IgD-negative memory B cell (primary cell): ENCODE measurements around the gene SERPINF2. TPM values are rescaled to one million over a fixed set of nuclear protein-coding genes. Genes with fewer than 3 reads are reported as not detected.

ENCODE experiments used
- H3K27ac Mint-ChIP-seq, 3 donors: one replicate each; pipeline ENCODE4 v1.8.0; 2020 to 2022; ENCODE audit warnings: mild to moderate bottlenecking in 3 of 3, mixed read lengths in 3 of 3, moderate library complexity in 1 of 3
- H3K27me3 Mint-ChIP-seq: one replicate; pipeline ENCODE4 v1.8.0; 2021; ENCODE audit warnings: mixed read lengths
- H3K36me3 Mint-ChIP-seq: one replicate; pipeline ENCODE4 v1.8.0; 2020; ENCODE audit warnings: mild to moderate bottlenecking, mixed read lengths
- H3K4me1 Mint-ChIP-seq, 3 donors: one replicate each; pipeline ENCODE4 v1.8.0; 2020 to 2022; ENCODE audit warnings: mixed read lengths in 3 of 3, mild to moderate bottlenecking in 1 of 3
- H3K4me3 Mint-ChIP-seq, 4 donors: one replicate each; pipeline ENCODE4 v1.8.0; 2020 to 2022; ENCODE audit warnings: mild to moderate bottlenecking in 4 of 4, mixed read lengths in 4 of 4, moderate library complexity in 3 of 4
- H3K9me3 Mint-ChIP-seq, 3 donors: one replicate each; pipeline ENCODE4 v1.8.0; 2020 to 2021; ENCODE audit warnings: mixed read lengths in 3 of 3, mild to moderate bottlenecking in 1 of 3
- polyA plus RNA-seq: library from polyadenylated mRNA; unstranded; fragments of 300-500 nt; fragmentation: Illumina TruSeq; gene quantifications from one replicate; pipeline ENCODE4 v1.2.3, GENCODE V29; 2021

SERPINF2 gene
- polyA plus RNA-seq, 1 donor from 2014 or later = 1.2 TPM

DNA sequence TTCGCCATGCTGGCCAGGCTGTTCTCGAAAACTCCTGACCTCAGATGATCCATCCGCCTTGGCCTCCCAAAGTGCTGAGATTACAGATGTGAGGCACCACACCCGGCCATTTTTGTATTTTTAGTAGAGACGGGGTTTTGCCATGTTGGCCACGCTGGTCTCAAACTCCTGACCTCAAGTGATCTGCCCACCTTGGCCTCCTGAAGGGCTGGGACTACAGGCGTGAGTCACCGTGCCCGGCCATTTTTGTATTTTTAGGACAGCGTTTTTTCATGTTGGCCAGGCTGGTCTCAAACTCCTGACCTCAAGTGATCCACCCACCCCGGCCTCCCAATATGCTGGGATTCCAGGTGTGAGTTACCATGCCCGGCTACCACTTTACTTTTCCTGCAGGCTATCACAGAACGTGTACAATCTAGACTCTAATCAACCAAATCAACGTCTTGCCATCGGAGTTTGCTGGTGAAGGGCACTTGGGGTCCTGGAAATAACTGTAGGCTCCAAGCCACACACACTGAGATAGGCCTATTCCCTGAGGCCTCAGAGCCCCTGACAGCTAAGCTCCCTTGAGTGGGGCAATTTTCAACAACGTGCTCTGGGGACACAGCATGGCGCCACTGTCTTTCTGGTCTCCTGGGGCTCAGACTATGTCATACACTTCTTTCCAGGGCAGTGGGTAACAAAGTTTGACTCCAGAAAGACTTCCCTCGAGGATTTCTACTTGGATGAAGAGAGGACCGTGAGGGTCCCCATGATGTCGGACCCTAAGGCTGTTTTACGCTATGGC lies 31.9 kb downstream of the SERPINF2 start:
- Mint-ChIP-seq H3K36me3 (peaks cover 6% of the 10 kb centered on the region), H3K4me1 (peaks cover 7 to 18% (median 13%) of the 10 kb centered on the region in 3 donors), H3K9me3 (no peaks in the 10 kb centered on the region), H3K27me3 (no peaks in the 10 kb centered on the region), H3K27ac (peak overlapping the region in 1 of 3 donors; percentile 19), H3K4me3 (no peak overlapping the region)

- Mint-ChIP-seq H3K9me3 (no peaks in the 10 kb centered on the region), H3K27ac (no peak overlapping the region), H3K4me3 (no peak overlapping the region), H3K4me1 (peaks cover 0 to 7% (median 6%) of the 10 kb centered on the region in 3 donors), H3K36me3 (peaks cover 6% of the 10 kb centered on the region), H3K27me3 (no peaks in the 10 kb centered on the region)
These were observed 33.7 kb downstream of the SERPINF2 start for GRCh38 chr17:1776328-1776727.

DNA sequence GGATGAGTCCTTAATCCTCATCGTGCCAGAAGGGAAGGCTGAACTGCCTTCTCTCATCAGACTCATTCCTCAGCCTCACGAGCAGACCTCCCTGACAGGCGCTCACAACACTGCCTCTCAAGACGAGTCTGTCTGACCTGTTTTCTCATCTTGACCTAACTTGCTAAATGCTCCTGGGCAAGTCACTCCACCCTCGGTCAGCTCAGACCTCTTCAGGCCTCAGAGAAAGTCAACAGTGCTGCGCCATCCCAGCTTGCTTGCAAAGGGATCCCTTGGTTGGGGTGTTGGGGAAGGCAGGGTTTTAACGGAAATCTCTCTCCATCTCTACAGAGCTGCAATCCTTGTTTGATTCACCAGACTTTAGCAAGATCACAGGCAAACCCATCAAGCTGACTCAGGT lies 34.2 kb downstream of the SERPINF2 start:
- peak overlapping the region in 1 of 3 donors; percentile 47 for H3K27ac Mint-ChIP-seq
- peaks cover 5% of the 10 kb centered on the region for H3K36me3 Mint-ChIP-seq
- no peak overlapping the region for H3K4me3 Mint-ChIP-seq
- peaks cover 0 to 3% (median 1%) of the 10 kb centered on the region in 3 donors for H3K4me1 Mint-ChIP-seq
- H3K9me3 Mint-ChIP-seq = no peaks in the 10 kb centered on the region
- H3K27me3 Mint-ChIP-seq = no peaks in the 10 kb centered on the region

DNA sequence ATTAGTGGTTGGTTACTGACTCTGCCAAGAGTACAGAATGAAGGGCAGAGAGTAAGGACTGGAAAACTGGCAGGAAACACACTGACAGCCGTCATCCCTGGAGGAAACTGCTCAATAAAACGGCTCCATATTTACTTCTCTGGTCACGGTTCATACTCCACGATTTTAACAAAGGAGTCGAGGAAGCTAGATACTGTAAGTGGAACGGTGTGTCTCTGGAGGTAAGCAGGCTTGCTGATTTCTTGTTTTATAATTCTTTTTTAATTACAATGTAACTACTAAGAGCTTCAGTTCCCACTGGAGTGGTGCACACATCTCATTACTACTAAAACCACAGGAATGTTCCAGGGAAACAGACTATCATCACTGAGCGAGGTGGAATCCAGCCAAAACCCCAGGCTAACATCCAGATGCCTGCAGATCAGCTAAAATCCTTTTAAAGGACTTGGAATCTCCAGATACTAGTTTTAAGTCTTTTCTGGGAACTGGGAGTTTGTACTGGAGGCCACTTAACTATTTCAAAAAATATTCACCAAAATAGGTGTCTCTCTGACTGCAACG lies 37.0 kb downstream of the SERPINF2 start:
- peaks cover 12% of the 10 kb centered on the region for H3K36me3 Mint-ChIP-seq
- H3K4me3 Mint-ChIP-seq = no peak overlapping the region
- no peaks in the 10 kb centered on the region for H3K9me3 Mint-ChIP-seq

DNA sequence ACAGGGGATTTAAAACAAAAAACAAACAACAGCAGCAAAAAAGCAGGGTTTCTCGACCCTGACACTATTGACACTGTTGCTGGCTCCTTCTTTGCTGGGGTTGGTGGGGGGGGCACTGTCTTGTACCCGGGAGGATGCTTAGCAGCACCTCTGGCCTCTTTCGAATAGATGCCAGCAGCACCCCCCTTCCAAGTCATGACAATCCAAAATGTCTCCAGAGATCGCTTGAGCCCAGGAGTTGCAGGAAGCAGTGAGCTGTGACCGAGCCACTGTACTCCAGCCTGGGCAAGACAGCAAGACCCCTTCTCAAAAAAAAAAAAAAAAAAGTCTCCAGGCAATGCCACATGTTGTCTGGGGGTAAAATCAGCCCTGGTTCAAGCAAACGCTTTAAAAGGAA lies 39.5 kb downstream of the SERPINF2 start:
- Mint-ChIP-seq H3K27me3 (no peaks in the 10 kb centered on the region), H3K36me3 (peaks cover 9% of the 10 kb centered on the region), H3K4me3 (peak overlapping the region in 2 of 4 donors; percentile 66 to 85), H3K27ac (peak overlapping the region; percentile 51 to 98 (median 94)), H3K4me1 (peaks cover 14 to 22% (median 16%) of the 10 kb centered on the region in 3 donors), H3K9me3 (no peaks in the 10 kb centered on the region)

More for the DNA sequence above, 37.0 kb downstream of the SERPINF2 start:
- H3K4me1 Mint-ChIP-seq = peaks cover 15 to 22% (median 16%) of the 10 kb centered on the region in 3 donors
- H3K27me3 Mint-ChIP-seq = no peaks in the 10 kb centered on the region
- peak overlapping the region in 1 of 3 donors; percentile 76 for H3K27ac Mint-ChIP-seq

GRCh38 chr17:1783271-1783670 lies 40.6 kb downstream of the SERPINF2 start:
- Mint-ChIP-seq H3K9me3 (no peaks in the 10 kb centered on the region), H3K27me3 (no peaks in the 10 kb centered on the region), H3K36me3 (peaks cover 10% of the 10 kb centered on the region), H3K27ac (peak overlapping the region; percentile 51 to 98 (median 94)), H3K4me1 (peaks cover 14 to 22% (median 16%) of the 10 kb centered on the region in 3 donors), H3K4me3 (peak overlapping the region; percentile 10 to 90 (median 75))

DNA sequence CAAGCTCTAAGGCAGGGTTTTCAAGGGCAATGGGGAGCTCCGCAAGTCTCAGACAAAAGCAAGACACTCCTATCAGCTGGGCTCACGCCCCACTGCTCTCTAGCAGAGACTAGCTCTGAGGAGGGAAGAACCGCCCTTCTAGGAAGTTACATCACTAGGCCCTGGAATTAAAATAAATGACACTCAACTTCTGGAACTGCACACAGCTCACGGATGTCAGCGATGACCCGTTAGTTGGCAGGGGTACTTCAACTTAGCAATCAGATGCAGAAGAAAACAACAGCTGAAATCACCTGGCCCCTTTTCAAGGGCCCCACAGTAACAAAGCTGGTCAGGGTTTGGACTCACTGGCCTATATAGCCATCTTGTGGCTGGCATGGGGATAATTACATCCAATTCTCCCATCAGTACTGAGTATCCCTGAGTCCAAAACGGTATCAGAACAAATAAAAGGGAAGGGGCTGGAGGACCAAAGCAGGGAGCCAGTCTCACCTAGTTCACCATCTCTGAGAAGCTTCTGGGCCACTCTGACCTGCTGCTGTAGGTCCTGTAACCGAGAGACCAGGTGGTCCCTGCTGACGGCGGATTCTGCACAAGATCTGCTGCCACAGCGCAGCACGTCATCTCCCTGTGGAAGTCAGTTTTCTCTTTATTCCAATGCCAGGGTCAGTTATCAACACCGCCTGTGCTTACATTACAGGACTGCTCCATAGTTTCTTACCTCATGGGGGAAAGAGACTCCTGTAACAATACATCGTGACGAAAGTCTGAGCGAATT lies 41.4 kb downstream of the SERPINF2 start:
- H3K27ac Mint-ChIP-seq = peak overlapping the region; percentile 51 to 98 (median 94)
- peak overlapping the region; percentile 10 to 90 (median 60) for H3K4me3 Mint-ChIP-seq
- peaks cover 14 to 22% (median 16%) of the 10 kb centered on the region in 3 donors for H3K4me1 Mint-ChIP-seq
- H3K27me3 Mint-ChIP-seq = no peaks in the 10 kb centered on the region
- no peaks in the 10 kb centered on the region for H3K9me3 Mint-ChIP-seq
- peaks cover 10% of the 10 kb centered on the region for H3K36me3 Mint-ChIP-seq

GRCh38 chr17:1785930-1786329 lies 43.3 kb downstream of the SERPINF2 start:
- Mint-ChIP-seq H3K4me1 (peaks cover 14 to 22% (median 16%) of the 10 kb centered on the region in 3 donors), H3K9me3 (no peaks in the 10 kb centered on the region), H3K4me3 (no peak overlapping the region), H3K27me3 (no peaks in the 10 kb centered on the region), H3K27ac (no peak overlapping the region), H3K36me3 (peaks cover 10% of the 10 kb centered on the region)

DNA sequence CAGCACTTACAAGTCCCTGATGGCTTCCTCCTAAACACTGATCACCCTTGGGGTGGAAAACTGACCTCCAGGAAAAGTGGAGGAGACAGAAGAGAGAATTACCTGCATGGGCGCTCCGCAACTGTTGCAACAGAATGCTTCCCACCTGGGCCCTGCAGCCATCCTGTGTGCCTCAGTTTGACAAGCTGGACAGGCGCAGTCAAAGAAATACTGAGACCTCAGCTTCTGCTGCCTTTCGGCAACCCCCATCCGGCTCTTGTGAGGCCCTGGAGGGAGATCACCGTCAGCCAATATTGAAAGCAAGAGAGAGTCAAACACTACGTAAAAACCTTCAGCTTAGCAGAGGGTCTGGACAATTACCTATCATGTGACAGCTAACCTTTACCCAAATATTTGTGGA lies 44.0 kb downstream of the SERPINF2 start:
- Mint-ChIP-seq H3K27ac (no peak overlapping the region), H3K9me3 (no peaks in the 10 kb centered on the region), H3K4me3 (no peak overlapping the region), H3K27me3 (no peaks in the 10 kb centered on the region), H3K36me3 (peaks cover 10% of the 10 kb centered on the region), H3K4me1 (peaks cover 15 to 24% (median 20%) of the 10 kb centered on the region in 3 donors)

GRCh38 chr17:1787301-1787902 lies 44.7 kb downstream of the SERPINF2 start:
- no peaks in the 10 kb centered on the region for H3K27me3 Mint-ChIP-seq
- peaks cover 15 to 21% (median 19%) of the 10 kb centered on the region in 3 donors for H3K4me1 Mint-ChIP-seq
- H3K36me3 Mint-ChIP-seq = peaks cover 10% of the 10 kb centered on the region
- H3K9me3 Mint-ChIP-seq = no peaks in the 10 kb centered on the region
- no peak overlapping the region for H3K27ac Mint-ChIP-seq
- H3K4me3 Mint-ChIP-seq = no peak overlapping the region

- Mint-ChIP-seq H3K27me3 (no peaks in the 10 kb centered on the region), H3K4me3 (no peak overlapping the region), H3K9me3 (no peaks in the 10 kb centered on the region), H3K27ac (no peak overlapping the region), H3K36me3 (peaks cover 3% of the 10 kb centered on the region), H3K4me1 (peaks cover 1 to 4% (median 3%) of the 10 kb centered on the region in 3 donors)
These were observed 47.3 kb downstream of the SERPINF2 start for GRCh38 chr17:1789936-1790335.

DNA sequence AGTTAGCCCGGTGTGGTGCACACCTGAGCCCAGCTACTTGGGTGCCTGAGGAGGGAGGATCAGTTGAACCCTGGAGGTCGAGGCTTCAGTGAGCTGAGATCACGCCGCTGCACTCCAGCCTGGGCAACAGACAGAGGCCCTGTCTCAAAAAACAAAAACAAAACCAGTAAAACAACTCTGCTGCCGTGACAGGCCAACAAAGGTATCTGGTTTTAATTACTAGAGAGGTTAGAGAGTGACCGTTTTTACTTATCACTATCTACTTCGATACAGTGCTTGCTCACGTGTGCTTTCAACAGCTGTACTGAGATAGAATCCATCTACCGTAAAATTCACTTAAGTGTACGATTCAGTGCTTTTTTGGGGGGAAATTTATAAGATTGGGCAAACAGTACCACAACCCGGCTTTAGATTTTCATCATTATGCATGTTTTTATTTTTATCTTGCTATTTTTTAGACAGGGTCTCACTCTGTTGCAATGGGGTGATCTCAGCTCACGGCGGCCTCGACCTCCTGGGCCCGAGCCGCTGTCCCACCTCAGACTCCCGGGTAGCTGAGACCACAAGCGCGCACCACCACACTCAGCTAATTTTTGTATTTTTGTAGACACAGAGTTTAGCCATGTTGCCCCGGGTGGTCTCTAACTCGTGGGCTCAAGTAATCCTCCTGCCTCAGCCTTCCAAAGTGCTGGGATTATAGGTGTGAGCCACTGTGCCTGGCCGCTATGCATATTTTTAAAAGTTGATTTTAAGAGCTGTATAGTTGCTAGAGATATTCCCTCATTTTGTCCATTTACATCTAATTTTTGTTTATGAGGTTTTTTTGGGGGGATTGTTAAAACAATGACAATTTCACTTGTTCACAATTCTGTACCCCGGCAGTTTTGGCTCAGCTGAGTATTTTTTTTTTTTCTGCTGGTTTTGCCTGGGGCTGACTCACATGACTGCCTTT lies 50.1 kb downstream of the SERPINF2 start:
- Mint-ChIP-seq H3K27ac (peak overlapping the region in 2 of 3 donors; percentile 23 to 82), H3K27me3 (no peaks in the 10 kb centered on the region), H3K4me3 (no peak overlapping the region), H3K4me1 (peaks cover 4 to 8% (median 8%) of the 10 kb centered on the region in 3 donors), H3K36me3 (peaks cover 3% of the 10 kb centered on the region), H3K9me3 (no peaks in the 10 kb centered on the region)

DNA sequence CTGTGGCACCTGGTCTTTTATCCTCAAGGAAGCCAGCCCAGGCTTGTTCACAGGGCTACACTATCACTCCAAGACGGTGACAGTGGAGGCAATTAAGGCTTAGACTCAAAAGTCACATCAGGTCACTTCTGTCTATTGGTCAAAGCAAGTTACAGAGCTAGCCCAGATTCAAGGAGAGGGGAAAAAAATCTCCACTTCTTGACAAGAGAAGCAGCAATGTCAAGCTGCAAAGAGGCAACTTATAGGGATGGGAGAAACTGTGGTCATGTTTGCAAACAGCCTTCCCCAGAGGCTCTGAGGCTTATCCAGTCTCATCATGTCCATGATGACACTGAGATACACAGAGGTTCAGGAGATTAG lies 50.8 kb downstream of the SERPINF2 start:
- H3K27ac Mint-ChIP-seq = no peak overlapping the region
- no peaks in the 10 kb centered on the region for H3K27me3 Mint-ChIP-seq
- no peaks in the 10 kb centered on the region for H3K9me3 Mint-ChIP-seq
- no peak overlapping the region for H3K4me3 Mint-ChIP-seq
- H3K36me3 Mint-ChIP-seq = peaks cover 3% of the 10 kb centered on the region
- peaks cover 4 to 8% (median 8%) of the 10 kb centered on the region in 3 donors for H3K4me1 Mint-ChIP-seq

- Mint-ChIP-seq H3K27me3 (no peaks in the 10 kb centered on the region), H3K4me1 (peaks cover 0 to 7% (median 5%) of the 10 kb centered on the region in 3 donors), H3K4me3 (no peak overlapping the region), H3K36me3 (peaks cover 2% of the 10 kb centered on the region), H3K9me3 (no peaks in the 10 kb centered on the region), H3K27ac (peak overlapping the region in 1 of 3 donors; percentile 50)
These were observed 54.1 kb downstream of the SERPINF2 start for GRCh38 chr17:1796800-1797199.
